HepG2 (cell line): ENCODE results near the gene DYNC1LI2. TPM values are rescaled to one million over a fixed set of nuclear protein-coding genes. Genes with fewer than 3 reads are reported as not detected.

Source experiments
- ATRX ChIP-seq: sonication (generic); formaldehyde crosslinking; IDR thresholded peaks from 2 replicates; pipeline ENCODE4 v1.4.0; 2020; ENCODE audit warnings: missing genetic modification reagents, borderline replicate concordance
- CBFB ChIP-seq: sonication (generic); formaldehyde crosslinking; IDR thresholded peaks from 2 replicates; pipeline ENCODE4 v1.4.0; 2020; ENCODE audit warnings: missing genetic modification reagents
- CCDC6 ChIP-seq: sonication (generic); formaldehyde crosslinking; IDR thresholded peaks from 2 replicates; pipeline ENCODE4 v1.8.1; 2022; ENCODE audit warnings: mild to moderate bottlenecking, missing genetic modification reagents, moderate library complexity
- CHD2 ChIP-seq: IDR thresholded peaks from 2 replicates; pipeline ENCODE4 v1.6.1; 2011; ENCODE audit warnings: low read depth, low read length, improper control_type of control experiment
- HOXA7 ChIP-seq: sonication (generic); formaldehyde crosslinking; IDR thresholded peaks from 2 replicates; pipeline ENCODE4 v1.8.1; 2022; ENCODE audit warnings: mild to moderate bottlenecking, missing genetic modification reagents, moderate library complexity
- KDM4B ChIP-seq: sonication (generic); formaldehyde crosslinking; IDR thresholded peaks from 2 replicates; pipeline ENCODE4 v1.4.0; 2020; ENCODE audit warnings: missing genetic modification reagents
- KMT2A ChIP-seq: sonication (generic); formaldehyde crosslinking; IDR thresholded peaks from 2 replicates; pipeline ENCODE4 v1.4.0; 2020; ENCODE audit warnings: missing genetic modification reagents
- RAD51 ChIP-seq: fragments of 450-650 bp; IDR thresholded peaks from 2 replicates; pipeline ENCODE4 v1.6.1; 2016; ENCODE audit warnings: borderline replicate concordance
- REL ChIP-seq: sonication (generic); formaldehyde crosslinking; conservative IDR thresholded peaks from 2 replicates; pipeline ENCODE4 v1.8.0; 2022; ENCODE audit warnings: mild to moderate bottlenecking, missing genetic modification reagents, moderate library complexity
- SMYD3 ChIP-seq: sonication (generic); formaldehyde crosslinking; IDR thresholded peaks from 2 replicates; pipeline ENCODE4 v1.8.1; 2023; ENCODE audit warnings: mild to moderate bottlenecking, missing genetic modification reagents
- TCF12 ChIP-seq, 2 experiments: fragments of 450-650 bp in 1 of 2; sonication (generic) in 1 of 2; formaldehyde crosslinking in 1 of 2; IDR thresholded peaks; 2 replicates each; pipeline versions ENCODE4 v1.6.1 to v1.8.0; 2017 to 2022; ENCODE audit warnings: antibody characterized with exemption in 1 of 2, mild to moderate bottlenecking in 1 of 2, missing genetic modification reagents in 1 of 2, moderate library complexity in 1 of 2
- ZNF7 ChIP-seq: IDR thresholded peaks from 2 replicates; pipeline ENCODE4 v1.6.1; 2016; ENCODE audit warnings: missing biosample characterization, missing genetic modification reagents
- ZSCAN9 ChIP-seq: IDR thresholded peaks from 2 replicates; pipeline ENCODE4 v1.6.1; 2016; ENCODE audit warnings: borderline replicate concordance
- polyA plus RNA-seq, 8 experiments: library from polyadenylated mRNA; depleted of rRNA in 3 of 8; stranded (reverse) in 7 of 8; unstranded in 1 of 8; fragments of >200 nt; fragmentation: Illumina TruSeq in 4 of 8; extraction: Trizol in 4 of 8; gene quantifications; 2 replicates each; pipeline versions ENCODE4 v1.2.1 to v1.2.3, GENCODE V29; 2011 to 2016; ENCODE audit warnings: low read depth in 4 of 8, missing spikeins in 1 of 8, mixed read lengths in 1 of 8; ENCODE audit not compliant: insufficient read depth in 1 of 8
- total RNA-seq, 5 experiments: library from RNA; depleted of rRNA; stranded (reverse); fragments of >200 nt; fragmentation: Illumina TruSeq; extraction: Trizol; gene quantifications; 2 replicates each; pipeline ENCODE4 v1.2.3, GENCODE V29; 2016; ENCODE audit warnings: low read depth in 1 of 5
- TF ChIP-seq, protein P1 (sequence below): sonication (generic); formaldehyde crosslinking; IDR thresholded peaks from 2 replicates; pipeline ENCODE4 v1.8.1; 2022; ENCODE audit warnings: low read depth, mild to moderate bottlenecking, missing genetic modification reagents
- TF ChIP-seq, protein P2 (sequence below): sonication (generic); formaldehyde crosslinking; IDR thresholded peaks from 2 replicates; pipeline ENCODE4 v1.8.1; 2023; ENCODE audit warnings: mild to moderate bottlenecking, inconsistent platforms, moderate library complexity, missing genetic modification reagents, borderline replicate concordance
- TF ChIP-seq, protein P3 (sequence below): sonication (generic); formaldehyde crosslinking; IDR thresholded peaks from 2 replicates; pipeline ENCODE4 v1.4.0; 2020; ENCODE audit warnings: missing genetic modification reagents
- TF ChIP-seq, protein P4 (sequence below): sonication (generic); formaldehyde crosslinking; IDR thresholded peaks from 2 replicates; pipeline ENCODE4 v1.5.0; 2020; ENCODE audit warnings: missing genetic modification reagents
- TF ChIP-seq, protein P5 (sequence below): IDR thresholded peaks from 2 replicates; pipeline ENCODE4 v1.6.1; 2016; ENCODE audit warnings: low read depth, control low read depth

Gene DYNC1LI2
- total and polyA plus RNA-seq, 2 of the 13 experiments (the other 11 are each of a cell fraction or from before 2014, with no cell fraction given), result 65.5 to 135 TPM

DNA sequence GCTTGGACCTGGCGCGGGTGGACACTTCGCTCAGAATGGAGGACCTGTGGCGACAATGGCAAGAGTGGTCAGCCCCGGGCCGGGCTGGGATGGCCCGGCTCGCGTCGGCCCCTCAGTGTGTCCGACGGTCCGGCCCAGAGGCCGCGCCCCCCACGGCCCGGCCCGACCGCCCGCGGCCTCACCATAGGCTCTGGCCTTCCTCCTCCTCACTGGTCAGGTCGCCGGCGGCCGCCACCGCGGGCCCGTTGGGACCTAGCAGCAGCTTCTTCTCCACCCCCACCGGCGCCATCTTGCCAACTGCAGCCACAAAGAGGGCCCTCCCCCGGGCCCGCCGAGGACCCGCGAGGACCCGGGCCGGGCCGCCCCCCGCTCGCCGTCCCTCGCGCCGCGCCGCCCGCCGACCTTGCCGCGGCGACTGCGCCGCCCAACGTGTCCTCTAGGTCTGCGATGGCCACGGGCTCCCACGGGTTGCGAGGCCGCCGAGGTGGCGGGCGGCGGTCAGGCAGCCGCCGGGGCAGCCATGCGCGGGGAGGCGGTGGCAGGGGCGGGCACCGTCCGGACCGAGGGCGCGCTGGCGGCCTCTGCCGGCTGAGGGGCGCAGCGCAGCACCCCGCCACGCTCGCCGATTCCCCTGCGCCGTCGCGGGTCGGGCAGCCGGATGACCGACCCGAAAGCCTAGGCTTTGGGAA lies at the start of gene DYNC1LI2 (continued):
- TF ChIP-seq REL (CRISPR knock-in tag) (no peak), TCF12 (IDR thresholded peaks at IDR 0.05) (no peak), TCF12 (CRISPR knock-in tag; IDR thresholded peaks at IDR 0.05) (no peak), CBFB (CRISPR knock-in tag) (0 out of 2 replicates have a peak, but pooled peaks have one; percentile 13), ZSCAN9 (CRISPR knock-in tag) (0 out of 2 replicates have a peak, but pooled peaks have one; percentile 17), HOXA7 (no peak), KMT2A (CRISPR knock-in tag) (peak; percentile 51), SMYD3 (CRISPR knock-in tag) (no peak), RAD51 (no peak), ATRX (CRISPR knock-in tag) (no peak), CCDC6 (CRISPR knock-in tag) (peak; percentile 34; the same call in 1 of the 2 replicates), CHD2 (no peak), ZNF7 (CRISPR knock-in tag) (no peak), KDM4B (CRISPR knock-in tag) (no peak)
- TF ChIP-seq, protein P1, sequence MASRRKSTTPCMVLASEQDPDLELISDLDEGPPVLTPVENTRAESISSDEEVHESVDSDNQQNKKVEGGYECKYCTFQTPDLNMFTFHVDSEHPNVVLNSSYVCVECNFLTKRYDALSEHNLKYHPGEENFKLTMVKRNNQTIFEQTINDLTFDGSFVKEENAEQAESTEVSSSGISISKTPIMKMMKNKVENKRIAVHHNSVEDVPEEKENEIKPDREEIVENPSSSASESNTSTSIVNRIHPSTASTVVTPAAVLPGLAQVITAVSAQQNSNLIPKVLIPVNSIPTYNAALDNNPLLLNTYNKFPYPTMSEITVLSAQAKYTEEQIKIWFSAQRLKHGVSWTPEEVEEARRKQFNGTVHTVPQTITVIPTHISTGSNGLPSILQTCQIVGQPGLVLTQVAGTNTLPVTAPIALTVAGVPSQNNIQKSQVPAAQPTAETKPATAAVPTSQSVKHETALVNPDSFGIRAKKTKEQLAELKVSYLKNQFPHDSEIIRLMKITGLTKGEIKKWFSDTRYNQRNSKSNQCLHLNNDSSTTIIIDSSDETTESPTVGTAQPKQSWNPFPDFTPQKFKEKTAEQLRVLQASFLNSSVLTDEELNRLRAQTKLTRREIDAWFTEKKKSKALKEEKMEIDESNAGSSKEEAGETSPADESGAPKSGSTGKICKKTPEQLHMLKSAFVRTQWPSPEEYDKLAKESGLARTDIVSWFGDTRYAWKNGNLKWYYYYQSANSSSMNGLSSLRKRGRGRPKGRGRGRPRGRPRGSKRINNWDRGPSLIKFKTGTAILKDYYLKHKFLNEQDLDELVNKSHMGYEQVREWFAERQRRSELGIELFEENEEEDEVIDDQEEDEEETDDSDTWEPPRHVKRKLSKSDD (CRISPR knock-in tag), result no peak
- TF ChIP-seq, protein P2, sequence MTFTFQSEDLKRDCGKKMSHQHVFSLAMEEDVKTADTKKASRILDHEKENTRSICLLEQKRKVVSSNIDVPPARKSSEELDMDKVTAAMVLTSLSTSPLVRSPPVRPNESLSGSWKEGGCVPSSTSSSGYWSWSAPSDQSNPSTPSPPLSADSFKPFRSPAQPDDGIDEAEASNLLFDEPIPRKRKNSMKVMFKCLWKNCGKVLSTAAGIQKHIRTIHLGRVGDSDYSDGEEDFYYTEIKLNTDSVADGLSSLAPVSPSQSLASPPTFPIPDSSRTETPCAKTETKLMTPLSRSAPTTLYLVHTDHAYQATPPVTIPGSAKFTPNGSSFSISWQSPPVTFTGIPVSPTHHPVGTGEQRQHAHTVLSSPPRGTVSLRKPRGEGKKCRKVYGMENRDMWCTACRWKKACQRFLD (CRISPR knock-in tag), result no peak
- TF ChIP-seq, protein P3, sequence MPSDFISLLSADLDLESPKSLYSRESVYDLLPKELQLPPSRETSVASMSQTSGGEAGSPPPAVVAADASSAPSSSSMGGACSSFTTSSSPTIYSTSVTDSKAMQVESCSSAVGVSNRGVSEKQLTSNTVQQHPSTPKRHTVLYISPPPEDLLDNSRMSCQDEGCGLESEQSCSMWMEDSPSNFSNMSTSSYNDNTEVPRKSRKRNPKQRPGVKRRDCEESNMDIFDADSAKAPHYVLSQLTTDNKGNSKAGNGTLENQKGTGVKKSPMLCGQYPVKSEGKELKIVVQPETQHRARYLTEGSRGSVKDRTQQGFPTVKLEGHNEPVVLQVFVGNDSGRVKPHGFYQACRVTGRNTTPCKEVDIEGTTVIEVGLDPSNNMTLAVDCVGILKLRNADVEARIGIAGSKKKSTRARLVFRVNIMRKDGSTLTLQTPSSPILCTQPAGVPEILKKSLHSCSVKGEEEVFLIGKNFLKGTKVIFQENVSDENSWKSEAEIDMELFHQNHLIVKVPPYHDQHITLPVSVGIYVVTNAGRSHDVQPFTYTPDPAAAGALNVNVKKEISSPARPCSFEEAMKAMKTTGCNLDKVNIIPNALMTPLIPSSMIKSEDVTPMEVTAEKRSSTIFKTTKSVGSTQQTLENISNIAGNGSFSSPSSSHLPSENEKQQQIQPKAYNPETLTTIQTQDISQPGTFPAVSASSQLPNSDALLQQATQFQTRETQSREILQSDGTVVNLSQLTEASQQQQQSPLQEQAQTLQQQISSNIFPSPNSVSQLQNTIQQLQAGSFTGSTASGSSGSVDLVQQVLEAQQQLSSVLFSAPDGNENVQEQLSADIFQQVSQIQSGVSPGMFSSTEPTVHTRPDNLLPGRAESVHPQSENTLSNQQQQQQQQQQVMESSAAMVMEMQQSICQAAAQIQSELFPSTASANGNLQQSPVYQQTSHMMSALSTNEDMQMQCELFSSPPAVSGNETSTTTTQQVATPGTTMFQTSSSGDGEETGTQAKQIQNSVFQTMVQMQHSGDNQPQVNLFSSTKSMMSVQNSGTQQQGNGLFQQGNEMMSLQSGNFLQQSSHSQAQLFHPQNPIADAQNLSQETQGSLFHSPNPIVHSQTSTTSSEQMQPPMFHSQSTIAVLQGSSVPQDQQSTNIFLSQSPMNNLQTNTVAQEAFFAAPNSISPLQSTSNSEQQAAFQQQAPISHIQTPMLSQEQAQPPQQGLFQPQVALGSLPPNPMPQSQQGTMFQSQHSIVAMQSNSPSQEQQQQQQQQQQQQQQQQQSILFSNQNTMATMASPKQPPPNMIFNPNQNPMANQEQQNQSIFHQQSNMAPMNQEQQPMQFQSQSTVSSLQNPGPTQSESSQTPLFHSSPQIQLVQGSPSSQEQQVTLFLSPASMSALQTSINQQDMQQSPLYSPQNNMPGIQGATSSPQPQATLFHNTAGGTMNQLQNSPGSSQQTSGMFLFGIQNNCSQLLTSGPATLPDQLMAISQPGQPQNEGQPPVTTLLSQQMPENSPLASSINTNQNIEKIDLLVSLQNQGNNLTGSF, result no peak
- TF ChIP-seq, protein P4, sequence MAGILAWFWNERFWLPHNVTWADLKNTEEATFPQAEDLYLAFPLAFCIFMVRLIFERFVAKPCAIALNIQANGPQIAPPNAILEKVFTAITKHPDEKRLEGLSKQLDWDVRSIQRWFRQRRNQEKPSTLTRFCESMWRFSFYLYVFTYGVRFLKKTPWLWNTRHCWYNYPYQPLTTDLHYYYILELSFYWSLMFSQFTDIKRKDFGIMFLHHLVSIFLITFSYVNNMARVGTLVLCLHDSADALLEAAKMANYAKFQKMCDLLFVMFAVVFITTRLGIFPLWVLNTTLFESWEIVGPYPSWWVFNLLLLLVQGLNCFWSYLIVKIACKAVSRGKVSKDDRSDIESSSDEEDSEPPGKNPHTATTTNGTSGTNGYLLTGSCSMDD (CRISPR knock-in tag), result no peak
- TF ChIP-seq, protein P5, sequence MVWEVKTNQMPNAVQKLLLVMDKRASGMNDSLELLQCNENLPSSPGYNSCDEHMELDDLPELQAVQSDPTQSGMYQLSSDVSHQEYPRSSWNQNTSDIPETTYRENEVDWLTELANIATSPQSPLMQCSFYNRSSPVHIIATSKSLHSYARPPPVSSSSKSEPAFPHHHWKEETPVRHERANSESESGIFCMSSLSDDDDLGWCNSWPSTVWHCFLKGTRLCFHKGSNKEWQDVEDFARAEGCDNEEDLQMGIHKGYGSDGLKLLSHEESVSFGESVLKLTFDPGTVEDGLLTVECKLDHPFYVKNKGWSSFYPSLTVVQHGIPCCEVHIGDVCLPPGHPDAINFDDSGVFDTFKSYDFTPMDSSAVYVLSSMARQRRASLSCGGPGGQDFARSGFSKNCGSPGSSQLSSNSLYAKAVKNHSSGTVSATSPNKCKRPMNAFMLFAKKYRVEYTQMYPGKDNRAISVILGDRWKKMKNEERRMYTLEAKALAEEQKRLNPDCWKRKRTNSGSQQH (CRISPR knock-in tag), result no peak
